Fibroblast of pulmonary artery (primary cell): ENCODE data around the gene RELL2.

Source experiments
- DNase-seq: peaks from one replicate; pipeline ENCODE4 v3.0.0-alpha.2; 2010; ENCODE audit warnings: low read depth
- H3K4me3 ChIP-seq: replicated peaks from 2 replicates; pipeline ENCODE4 v1.5.1; 2011; ENCODE audit warnings: low read depth, mild to moderate bottlenecking, control low read depth, low read length, moderate library complexity
- TF ChIP-seq, protein P1 (sequence below): IDR thresholded peaks from 2 replicates; pipeline ENCODE4 v1.5.1; 2011; ENCODE audit warnings: mild to moderate bottlenecking, control low read depth, low read length, inconsistent platforms; ENCODE audit errors: missing control alignments

Gene RELL2

DNA sequence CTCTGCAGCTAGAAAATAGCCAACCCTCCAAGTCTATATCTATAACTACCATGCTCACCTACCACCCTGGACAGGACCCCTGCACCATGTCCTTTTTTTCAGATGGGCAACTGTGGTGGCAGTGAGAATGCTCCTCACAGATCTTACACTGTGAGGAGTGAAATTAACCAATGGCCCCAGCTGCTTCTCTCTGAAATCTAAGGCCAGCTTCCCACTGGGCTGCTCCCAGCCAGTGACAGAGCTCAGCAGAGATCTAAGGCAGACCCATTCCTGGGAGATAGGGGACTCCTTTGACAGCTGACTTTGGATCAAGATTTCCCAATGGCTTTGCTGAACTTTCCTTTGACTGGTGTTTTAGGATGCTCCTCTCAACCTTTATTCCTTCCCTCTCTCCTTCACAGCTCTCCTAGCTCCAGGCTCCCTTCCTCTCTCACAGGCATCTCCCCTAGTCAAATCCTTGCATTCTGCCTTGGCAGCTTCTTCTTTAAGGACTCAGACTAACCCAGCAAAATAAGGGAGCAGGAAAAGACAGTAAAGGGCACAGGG lies 46.9 kb downstream of the RELL2 start:
- H3K4me3 ChIP-seq = no peak overlapping the region
- TF ChIP-seq, protein P1, sequence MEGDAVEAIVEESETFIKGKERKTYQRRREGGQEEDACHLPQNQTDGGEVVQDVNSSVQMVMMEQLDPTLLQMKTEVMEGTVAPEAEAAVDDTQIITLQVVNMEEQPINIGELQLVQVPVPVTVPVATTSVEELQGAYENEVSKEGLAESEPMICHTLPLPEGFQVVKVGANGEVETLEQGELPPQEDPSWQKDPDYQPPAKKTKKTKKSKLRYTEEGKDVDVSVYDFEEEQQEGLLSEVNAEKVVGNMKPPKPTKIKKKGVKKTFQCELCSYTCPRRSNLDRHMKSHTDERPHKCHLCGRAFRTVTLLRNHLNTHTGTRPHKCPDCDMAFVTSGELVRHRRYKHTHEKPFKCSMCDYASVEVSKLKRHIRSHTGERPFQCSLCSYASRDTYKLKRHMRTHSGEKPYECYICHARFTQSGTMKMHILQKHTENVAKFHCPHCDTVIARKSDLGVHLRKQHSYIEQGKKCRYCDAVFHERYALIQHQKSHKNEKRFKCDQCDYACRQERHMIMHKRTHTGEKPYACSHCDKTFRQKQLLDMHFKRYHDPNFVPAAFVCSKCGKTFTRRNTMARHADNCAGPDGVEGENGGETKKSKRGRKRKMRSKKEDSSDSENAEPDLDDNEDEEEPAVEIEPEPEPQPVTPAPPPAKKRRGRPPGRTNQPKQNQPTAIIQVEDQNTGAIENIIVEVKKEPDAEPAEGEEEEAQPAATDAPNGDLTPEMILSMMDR = no peak
- no peak for DNase-seq

DNA sequence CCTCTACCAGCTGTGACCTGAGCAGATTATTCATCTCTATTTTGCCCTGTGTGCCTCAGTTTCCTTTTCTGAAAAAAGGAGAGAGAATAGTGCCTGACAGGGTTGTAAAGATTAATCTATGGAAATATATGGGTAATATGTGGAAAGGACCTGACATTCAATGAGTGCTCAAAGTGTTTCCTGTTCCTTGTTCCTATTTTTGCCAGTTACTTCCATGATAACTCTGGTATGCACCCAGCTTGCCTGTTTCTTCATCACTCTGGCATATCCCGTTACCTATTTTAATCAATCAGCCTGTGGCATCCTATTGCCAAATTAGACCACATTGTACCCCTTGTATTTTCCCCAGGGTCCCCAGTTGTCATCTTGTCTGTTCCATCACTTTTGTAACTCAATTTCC lies 48.8 kb downstream of the RELL2 start:
- no peak for DNase-seq
- TF ChIP-seq, protein P1 = no peak
- no peak overlapping the region for H3K4me3 ChIP-seq

DNA sequence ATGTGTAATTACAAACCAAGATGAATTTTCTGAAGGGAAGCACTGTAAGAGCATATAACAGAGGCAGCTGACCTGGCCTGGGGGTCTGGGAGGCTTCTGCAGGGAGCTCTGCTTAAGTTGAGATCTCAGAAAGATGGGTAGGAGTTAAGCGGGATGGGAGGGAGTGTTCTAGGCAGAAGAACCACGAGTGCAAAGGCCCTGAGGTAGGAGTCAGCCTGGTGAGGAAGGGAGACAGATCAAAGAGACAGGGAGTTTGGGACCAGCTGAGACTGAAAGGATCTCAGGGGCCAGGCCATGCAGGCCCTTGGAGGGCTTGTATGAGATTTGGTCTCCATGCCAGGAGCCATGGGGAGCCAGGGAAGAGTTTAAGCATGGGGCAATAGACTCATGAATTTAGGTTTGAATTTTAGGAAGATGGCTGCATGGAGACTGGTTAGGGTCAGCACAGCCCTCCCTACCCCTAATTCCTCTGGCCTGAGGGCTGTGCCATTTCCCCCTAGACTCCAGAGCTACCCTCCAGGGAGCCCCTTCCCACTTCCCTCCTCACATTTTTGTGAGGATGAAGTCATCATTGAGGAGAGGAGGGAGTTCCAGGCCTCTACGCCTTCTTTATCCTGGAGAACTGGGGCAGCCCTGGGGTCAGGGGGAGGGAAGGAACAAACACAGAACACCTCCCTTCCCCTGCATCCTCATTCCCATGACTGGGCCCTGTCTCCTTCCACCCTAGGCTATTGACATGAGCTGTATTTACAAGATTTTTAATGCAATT lies 50.0 kb downstream of the RELL2 start:
- no peak overlapping the region for H3K4me3 ChIP-seq
- TF ChIP-seq, protein P1 = no peak
- DNase-seq = no peak
